HepG2 (cell line): ENCODE measurements around the gene QSER1. TPM values are rescaled to one million over a fixed set of nuclear protein-coding genes. Genes with fewer than 3 reads are reported as not detected.

Experiments
- ATF7-NPFF ChIP-seq: sonication (generic); formaldehyde crosslinking; IDR thresholded peaks from 2 replicates; pipeline ENCODE4 v1.8.1; 2023; ENCODE audit warnings: mild to moderate bottlenecking, low read depth, missing genetic modification reagents, moderate library complexity
- BCL6 ChIP-seq: IDR thresholded peaks from 2 replicates; pipeline ENCODE4 v1.6.1; 2016; ENCODE audit warnings: missing genetic modification reagents, missing compliant biosample characterization
- GATAD1 ChIP-seq: IDR thresholded peaks from 2 replicates; pipeline ENCODE4 v1.6.1; 2016; ENCODE audit warnings: missing genetic modification reagents, missing compliant biosample characterization
- KDM5B ChIP-seq: sonication (generic); formaldehyde crosslinking; IDR thresholded peaks from 2 replicates; pipeline ENCODE4 v1.4.0; 2020; ENCODE audit warnings: missing genetic modification reagents, mild to moderate bottlenecking, borderline replicate concordance
- KLF11 ChIP-seq: IDR thresholded peaks from 2 replicates; pipeline ENCODE4 v1.6.1; 2016; ENCODE audit warnings: missing compliant biosample characterization
- KLF16 ChIP-seq, 2 experiments: sonication (generic) in 1 of 2; formaldehyde crosslinking in 1 of 2; IDR thresholded peaks; 2 replicates each; pipeline versions ENCODE4 v1.6.1 to v1.8.0; 2016 to 2023; ENCODE audit warnings: missing genetic modification reagents in 2 of 2, missing compliant biosample characterization in 1 of 2
- NFE2L1 ChIP-seq: sonication (generic); formaldehyde crosslinking; IDR thresholded peaks from 2 replicates; pipeline ENCODE4 v1.4.0; 2020; ENCODE audit warnings: missing genetic modification reagents, mild to moderate bottlenecking, borderline replicate concordance
- POLR2AphosphoS5 ChIP-seq: IDR thresholded peaks from 2 replicates; pipeline ENCODE4 v1.6.1; 2012; ENCODE audit warnings: low read depth, low read length
- RBM22 ChIP-seq: fragments of 200-400 bp; formaldehyde crosslinking; optimal IDR thresholded peaks from 2 replicates; pipeline ENCODE3; 2017; ENCODE audit warnings: mild to moderate bottlenecking, low read length, moderate library complexity
- SIX1 ChIP-seq: sonication (generic); formaldehyde crosslinking; IDR thresholded peaks from 2 replicates; pipeline ENCODE4 v1.4.0; 2020; ENCODE audit warnings: missing genetic modification reagents, borderline replicate concordance
- SP4 ChIP-seq: sonication (generic); formaldehyde crosslinking; IDR thresholded peaks from 2 replicates; pipeline ENCODE4 v1.8.1; 2023; ENCODE audit warnings: mild to moderate bottlenecking, missing genetic modification reagents
- TAF1 ChIP-seq: sonication (generic); formaldehyde crosslinking; IDR thresholded peaks from 2 replicates; pipeline ENCODE4 v1.4.0; 2020; ENCODE audit warnings: missing genetic modification reagents
- ZNF350 ChIP-seq: sonication (generic); formaldehyde crosslinking; IDR thresholded peaks from 2 replicates; pipeline ENCODE4 v1.4.0; 2020; ENCODE audit warnings: mild to moderate bottlenecking, low read depth, missing genetic modification reagents, borderline replicate concordance
- ZNF780A ChIP-seq: sonication (generic); formaldehyde crosslinking; IDR thresholded peaks from 2 replicates; pipeline ENCODE4 v1.8.0; 2022; ENCODE audit warnings: mild to moderate bottlenecking, missing genetic modification reagents, moderate library complexity
- polyA plus RNA-seq, 8 experiments: library from polyadenylated mRNA; depleted of rRNA in 3 of 8; stranded (reverse) in 7 of 8; unstranded in 1 of 8; fragments of >200 nt; fragmentation: Illumina TruSeq in 4 of 8; extraction: Trizol in 4 of 8; gene quantifications; 2 replicates each; pipeline versions ENCODE4 v1.2.1 to v1.2.3, GENCODE V29; 2011 to 2016; ENCODE audit warnings: low read depth in 4 of 8, missing spikeins in 1 of 8, mixed read lengths in 1 of 8; ENCODE audit not compliant: insufficient read depth in 1 of 8
- total RNA-seq, 5 experiments: library from RNA; depleted of rRNA; stranded (reverse); fragments of >200 nt; fragmentation: Illumina TruSeq; extraction: Trizol; gene quantifications; 2 replicates each; pipeline ENCODE4 v1.2.3, GENCODE V29; 2016; ENCODE audit warnings: low read depth in 1 of 5
- TF ChIP-seq, protein P1 (sequence below): sonication (generic); formaldehyde crosslinking; conservative IDR thresholded peaks from 2 replicates; pipeline ENCODE4 v1.4.0; 2020; ENCODE audit warnings: mild to moderate bottlenecking, missing genetic modification reagents, moderate library complexity
- TF ChIP-seq, protein P2 (sequence below): sonication (generic); formaldehyde crosslinking; IDR thresholded peaks from 2 replicates; pipeline ENCODE4 v1.4.0; 2020; ENCODE audit warnings: mild to moderate bottlenecking, missing genetic modification reagents, borderline replicate concordance
- TF ChIP-seq, protein P3 (sequence below): sonication (generic); formaldehyde crosslinking; IDR thresholded peaks from 2 replicates; pipeline ENCODE4 v1.5.0; 2020; ENCODE audit warnings: mild to moderate bottlenecking, missing genetic modification reagents

The QSER1 gene
- total and polyA plus RNA-seq, 2 of the 13 experiments (the other 11 are each of a cell fraction or from before 2014, with no cell fraction given), result 8.9 to 17.3 TPM

DNA sequence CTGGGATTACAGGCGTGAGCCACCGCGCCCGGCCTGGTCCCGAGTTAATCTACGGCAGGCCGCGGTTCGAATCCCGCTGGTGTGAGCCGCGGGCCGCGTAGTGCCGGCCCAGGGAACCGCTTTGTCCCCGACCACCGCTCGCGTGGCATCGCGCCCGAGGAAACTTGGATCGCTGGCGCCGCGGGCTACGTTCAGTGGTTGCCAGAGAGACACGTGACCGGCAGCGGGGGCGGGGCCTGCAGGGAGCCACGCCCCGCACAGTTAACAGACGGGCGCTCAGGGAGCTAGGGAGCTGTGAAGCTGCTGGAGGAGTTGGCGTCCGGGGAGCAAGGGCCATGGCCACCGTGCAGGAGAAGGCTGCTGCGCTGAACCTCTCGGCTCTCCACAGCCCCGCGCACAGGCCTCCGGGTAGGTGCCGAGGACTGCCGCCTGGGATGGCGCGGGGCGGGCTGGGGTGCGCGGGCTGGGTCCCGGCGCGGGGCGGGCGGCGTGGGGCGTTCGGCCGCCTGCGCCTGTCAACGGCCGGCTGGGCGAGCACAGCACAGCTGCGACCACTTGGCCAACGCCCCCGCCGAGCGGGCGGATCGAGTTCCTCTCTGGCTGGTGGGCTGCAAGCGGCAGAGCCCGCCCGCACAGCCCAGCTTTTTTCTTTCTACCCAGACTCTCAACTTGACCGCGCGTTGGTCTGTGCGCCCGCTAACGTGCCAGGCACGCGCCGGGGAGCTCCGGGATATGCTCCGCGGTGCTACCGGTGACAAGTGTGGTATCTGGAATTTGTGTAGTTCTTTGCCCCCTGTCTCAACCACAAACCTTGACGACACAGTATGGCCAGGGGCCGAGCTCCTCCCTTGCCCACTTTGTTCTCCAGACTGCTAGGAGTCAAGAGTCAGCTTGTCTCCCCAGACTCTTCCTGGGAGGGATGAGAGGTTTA lies 123.3 kb downstream of the QSER1 start, which contains the start of gene DEPDC7 (continued):
- TF ChIP-seq, protein P1, sequence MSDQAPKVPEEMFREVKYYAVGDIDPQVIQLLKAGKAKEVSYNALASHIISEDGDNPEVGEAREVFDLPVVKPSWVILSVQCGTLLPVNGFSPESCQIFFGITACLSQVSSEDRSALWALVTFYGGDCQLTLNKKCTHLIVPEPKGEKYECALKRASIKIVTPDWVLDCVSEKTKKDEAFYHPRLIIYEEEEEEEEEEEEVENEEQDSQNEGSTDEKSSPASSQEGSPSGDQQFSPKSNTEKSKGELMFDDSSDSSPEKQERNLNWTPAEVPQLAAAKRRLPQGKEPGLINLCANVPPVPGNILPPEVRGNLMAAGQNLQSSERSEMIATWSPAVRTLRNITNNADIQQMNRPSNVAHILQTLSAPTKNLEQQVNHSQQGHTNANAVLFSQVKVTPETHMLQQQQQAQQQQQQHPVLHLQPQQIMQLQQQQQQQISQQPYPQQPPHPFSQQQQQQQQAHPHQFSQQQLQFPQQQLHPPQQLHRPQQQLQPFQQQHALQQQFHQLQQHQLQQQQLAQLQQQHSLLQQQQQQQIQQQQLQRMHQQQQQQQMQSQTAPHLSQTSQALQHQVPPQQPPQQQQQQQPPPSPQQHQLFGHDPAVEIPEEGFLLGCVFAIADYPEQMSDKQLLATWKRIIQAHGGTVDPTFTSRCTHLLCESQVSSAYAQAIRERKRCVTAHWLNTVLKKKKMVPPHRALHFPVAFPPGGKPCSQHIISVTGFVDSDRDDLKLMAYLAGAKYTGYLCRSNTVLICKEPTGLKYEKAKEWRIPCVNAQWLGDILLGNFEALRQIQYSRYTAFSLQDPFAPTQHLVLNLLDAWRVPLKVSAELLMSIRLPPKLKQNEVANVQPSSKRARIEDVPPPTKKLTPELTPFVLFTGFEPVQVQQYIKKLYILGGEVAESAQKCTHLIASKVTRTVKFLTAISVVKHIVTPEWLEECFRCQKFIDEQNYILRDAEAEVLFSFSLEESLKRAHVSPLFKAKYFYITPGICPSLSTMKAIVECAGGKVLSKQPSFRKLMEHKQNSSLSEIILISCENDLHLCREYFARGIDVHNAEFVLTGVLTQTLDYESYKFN (CRISPR knock-in tag), result peak; percentile 33
- peak; percentile 47; the same call in 1 of the 2 replicates for TF ChIP-seq KLF11
- no peak for TF ChIP-seq RBM22
- TF ChIP-seq ZNF350, result no peak
- 0 out of 4 replicates have a peak, but pooled peaks of 1 of the 2 experiments have one; percentile 48 for TF ChIP-seq KLF16 (CRISPR knock-in tag; IDR thresholded peaks at IDR 0.05)
- TF ChIP-seq GATAD1 (CRISPR knock-in tag), result peak; percentile 59; the same call in 1 of the 2 replicates
- peak; percentile 94 for TF ChIP-seq TAF1 (CRISPR knock-in tag)
- TF ChIP-seq SP4 (CRISPR knock-in tag), result peak; percentile 96
- peak; percentile 18; the same call in 1 of the 2 replicates for TF ChIP-seq BCL6 (CRISPR knock-in tag)
- peak; percentile 96 for TF ChIP-seq KDM5B (CRISPR knock-in tag)
- peak; percentile 88 for TF ChIP-seq POLR2AphosphoS5
- TF ChIP-seq, protein P2, sequence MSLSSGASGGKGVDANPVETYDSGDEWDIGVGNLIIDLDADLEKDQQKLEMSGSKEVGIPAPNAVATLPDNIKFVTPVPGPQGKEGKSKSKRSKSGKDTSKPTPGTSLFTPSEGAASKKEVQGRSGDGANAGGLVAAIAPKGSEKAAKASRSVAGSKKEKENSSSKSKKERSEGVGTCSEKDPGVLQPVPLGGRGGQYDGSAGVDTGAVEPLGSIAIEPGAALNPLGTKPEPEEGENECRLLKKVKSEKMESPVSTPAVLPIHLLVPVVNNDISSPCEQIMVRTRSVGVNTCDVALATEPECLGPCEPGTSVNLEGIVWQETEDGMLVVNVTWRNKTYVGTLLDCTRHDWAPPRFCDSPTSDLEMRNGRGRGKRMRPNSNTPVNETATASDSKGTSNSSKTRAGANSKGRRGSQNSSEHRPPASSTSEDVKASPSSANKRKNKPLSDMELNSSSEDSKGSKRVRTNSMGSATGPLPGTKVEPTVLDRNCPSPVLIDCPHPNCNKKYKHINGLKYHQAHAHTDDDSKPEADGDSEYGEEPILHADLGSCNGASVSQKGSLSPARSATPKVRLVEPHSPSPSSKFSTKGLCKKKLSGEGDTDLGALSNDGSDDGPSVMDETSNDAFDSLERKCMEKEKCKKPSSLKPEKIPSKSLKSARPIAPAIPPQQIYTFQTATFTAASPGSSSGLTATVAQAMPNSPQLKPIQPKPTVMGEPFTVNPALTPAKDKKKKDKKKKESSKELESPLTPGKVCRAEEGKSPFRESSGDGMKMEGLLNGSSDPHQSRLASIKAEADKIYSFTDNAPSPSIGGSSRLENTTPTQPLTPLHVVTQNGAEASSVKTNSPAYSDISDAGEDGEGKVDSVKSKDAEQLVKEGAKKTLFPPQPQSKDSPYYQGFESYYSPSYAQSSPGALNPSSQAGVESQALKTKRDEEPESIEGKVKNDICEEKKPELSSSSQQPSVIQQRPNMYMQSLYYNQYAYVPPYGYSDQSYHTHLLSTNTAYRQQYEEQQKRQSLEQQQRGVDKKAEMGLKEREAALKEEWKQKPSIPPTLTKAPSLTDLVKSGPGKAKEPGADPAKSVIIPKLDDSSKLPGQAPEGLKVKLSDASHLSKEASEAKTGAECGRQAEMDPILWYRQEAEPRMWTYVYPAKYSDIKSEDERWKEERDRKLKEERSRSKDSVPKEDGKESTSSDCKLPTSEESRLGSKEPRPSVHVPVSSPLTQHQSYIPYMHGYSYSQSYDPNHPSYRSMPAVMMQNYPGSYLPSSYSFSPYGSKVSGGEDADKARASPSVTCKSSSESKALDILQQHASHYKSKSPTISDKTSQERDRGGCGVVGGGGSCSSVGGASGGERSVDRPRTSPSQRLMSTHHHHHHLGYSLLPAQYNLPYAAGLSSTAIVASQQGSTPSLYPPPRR, result no peak
- TF ChIP-seq NFE2L1 (CRISPR knock-in tag), result no peak
- TF ChIP-seq ZNF780A, result no peak
- TF ChIP-seq, protein P3, sequence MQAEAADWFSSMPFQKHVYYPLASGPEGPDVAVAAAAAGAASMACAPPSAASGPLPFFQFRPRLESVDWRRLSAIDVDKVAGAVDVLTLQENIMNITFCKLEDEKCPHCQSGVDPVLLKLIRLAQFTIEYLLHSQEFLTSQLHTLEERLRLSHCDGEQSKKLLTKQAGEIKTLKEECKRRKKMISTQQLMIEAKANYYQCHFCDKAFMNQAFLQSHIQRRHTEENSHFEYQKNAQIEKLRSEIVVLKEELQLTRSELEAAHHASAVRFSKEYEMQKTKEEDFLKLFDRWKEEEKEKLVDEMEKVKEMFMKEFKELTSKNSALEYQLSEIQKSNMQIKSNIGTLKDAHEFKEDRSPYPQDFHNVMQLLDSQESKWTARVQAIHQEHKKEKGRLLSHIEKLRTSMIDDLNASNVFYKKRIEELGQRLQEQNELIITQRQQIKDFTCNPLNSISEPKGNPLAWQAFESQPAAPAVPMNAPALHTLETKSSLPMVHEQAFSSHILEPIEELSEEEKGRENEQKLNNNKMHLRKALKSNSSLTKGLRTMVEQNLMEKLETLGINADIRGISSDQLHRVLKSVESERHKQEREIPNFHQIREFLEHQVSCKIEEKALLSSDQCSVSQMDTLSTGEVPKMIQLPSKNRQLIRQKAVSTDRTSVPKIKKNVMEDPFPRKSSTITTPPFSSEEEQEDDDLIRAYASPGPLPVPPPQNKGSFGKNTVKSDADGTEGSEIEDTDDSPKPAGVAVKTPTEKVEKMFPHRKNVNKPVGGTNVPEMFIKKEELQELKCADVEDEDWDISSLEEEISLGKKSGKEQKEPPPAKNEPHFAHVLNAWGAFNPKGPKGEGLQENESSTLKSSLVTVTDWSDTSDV (CRISPR knock-in tag), result no peak; the same call in 1 of the 2 replicates
- TF ChIP-seq ATF7-NPFF (CRISPR knock-in tag), result 0 out of 2 replicates have a peak, but pooled peaks have one; percentile 57
- TF ChIP-seq SIX1 (CRISPR knock-in tag), result no peak
